Measurements from ENCODE around the gene SCLY. TPM values are rescaled to one million over a fixed set of nuclear protein-coding genes. Genes with fewer than 3 reads are reported as not detected.

Gene SCLY
- total and polyA plus RNA-seq, 2 donors (not counting 1 experiment from before 2014, with no cell fraction given) = 16.4 to 42.4 TPM

DNA sequence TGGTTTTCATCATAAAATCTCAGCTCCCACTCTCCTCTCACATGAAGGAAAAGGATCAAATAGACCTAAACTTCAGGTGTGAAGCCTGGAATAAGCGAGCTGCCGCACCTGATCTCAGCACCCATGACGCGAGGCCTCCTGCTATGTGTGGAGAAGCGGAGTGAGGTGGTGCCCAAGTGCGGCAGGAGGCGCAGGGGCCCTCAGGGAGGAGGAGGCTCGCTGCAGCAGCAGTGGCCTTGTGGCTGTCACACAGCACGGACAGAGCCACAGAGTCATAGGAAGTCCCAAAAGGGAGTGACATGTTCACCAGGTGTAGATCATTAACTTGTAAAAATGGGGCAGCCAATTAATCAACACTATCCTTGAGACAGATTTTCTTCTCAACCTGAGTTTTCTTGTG, 9.1 kb downstream of the SCLY start:
- Mint-ChIP-seq H3K4me1 (no peaks in the 10 kb centered on the region), H3K4me3 (no peak overlapping the region), H3K27ac (no peak overlapping the region), H3K9me3 (ENCODE audit: insufficient read depth) (peaks cover 2% of the 10 kb centered on the region), H3K27me3 (no peaks in the 10 kb centered on the region)
- Histone ChIP-seq H2AFZ (ENCODE audit: insufficient read depth, low read depth, low read length, poor library complexity, severe bottlenecking) (no peak overlapping the region), H3K4me3 (ENCODE audit: control extremely low read depth in 1 of 5, extremely low read depth in 1 of 5, insufficient read depth in 1 of 5, low read depth in 2 of 5, low read length in 4 of 5) (no peak overlapping the region), H3K36me3 (replicated peaks in 1 of 2; ENCODE audit: control extremely low read depth in 1 of 2, control insufficient read depth in 1 of 2, extremely low read depth in 1 of 2, insufficient read depth in 2 of 2, low read length in 1 of 2) (peaks cover 0 to 28% of the 10 kb centered on the region in 2 experiments), H3K27me3 (replicated peaks in 1 of 4; ENCODE audit: control extremely low read depth in 1 of 4, control insufficient read depth in 3 of 4, insufficient read depth in 4 of 4, low read length in 3 of 4) (no peaks in the 10 kb centered on the region), H3K4me2 (replicated peaks; ENCODE audit: low read depth, low read length, poor library complexity, severe bottlenecking) (no peak overlapping the region), H3K4me1 (ENCODE audit: control insufficient read depth in 2 of 2, insufficient read depth in 2 of 2, low read length in 2 of 2) (no peaks in the 10 kb centered on the region), H3K9me3 (ENCODE audit: control extremely low read depth in 1 of 3, control insufficient read depth in 2 of 3, insufficient read depth in 1 of 3, low read length in 2 of 3) (peaks cover 0 to 1% (median 0%) of the 10 kb centered on the region in 3 donors), H4K20me1 (ENCODE audit: control insufficient read depth, insufficient read depth, low read length, poor library complexity, severe bottlenecking) (no peaks in the 10 kb centered on the region), H3K9ac (ENCODE audit: low read length) (no peak overlapping the region), H3K79me2 (ENCODE audit: control insufficient read depth, insufficient read depth, low read length) (no peaks in the 10 kb centered on the region), H3K27ac (ENCODE audit: low read length in 2 of 2) (no peak overlapping the region)
- POLR2A ChIA-PET = no interaction called here
- ATAC-seq (ENCODE audit: low read depth) (no peak), DNase-seq (no peak)
- intact Hi-C loops (cut with micrococcal nuclease) = no loop called here
- TF ChIP-seq EZH2 (IDR thresholded peaks at IDR 0.05; ENCODE audit: borderline replicate concordance, insufficient read depth, low read depth, low read length, poor library complexity, severe bottlenecking) = no peak
- TF ChIP-seq, protein P1, sequence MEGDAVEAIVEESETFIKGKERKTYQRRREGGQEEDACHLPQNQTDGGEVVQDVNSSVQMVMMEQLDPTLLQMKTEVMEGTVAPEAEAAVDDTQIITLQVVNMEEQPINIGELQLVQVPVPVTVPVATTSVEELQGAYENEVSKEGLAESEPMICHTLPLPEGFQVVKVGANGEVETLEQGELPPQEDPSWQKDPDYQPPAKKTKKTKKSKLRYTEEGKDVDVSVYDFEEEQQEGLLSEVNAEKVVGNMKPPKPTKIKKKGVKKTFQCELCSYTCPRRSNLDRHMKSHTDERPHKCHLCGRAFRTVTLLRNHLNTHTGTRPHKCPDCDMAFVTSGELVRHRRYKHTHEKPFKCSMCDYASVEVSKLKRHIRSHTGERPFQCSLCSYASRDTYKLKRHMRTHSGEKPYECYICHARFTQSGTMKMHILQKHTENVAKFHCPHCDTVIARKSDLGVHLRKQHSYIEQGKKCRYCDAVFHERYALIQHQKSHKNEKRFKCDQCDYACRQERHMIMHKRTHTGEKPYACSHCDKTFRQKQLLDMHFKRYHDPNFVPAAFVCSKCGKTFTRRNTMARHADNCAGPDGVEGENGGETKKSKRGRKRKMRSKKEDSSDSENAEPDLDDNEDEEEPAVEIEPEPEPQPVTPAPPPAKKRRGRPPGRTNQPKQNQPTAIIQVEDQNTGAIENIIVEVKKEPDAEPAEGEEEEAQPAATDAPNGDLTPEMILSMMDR (IDR thresholded peaks at IDR 0.05) = no peak
- CTCF ChIA-PET = no interaction called here
- 97% methylated on average over 8 of the region's 9 CpGs for WGBS (ENCODE audit: insufficient coverage)

DNA sequence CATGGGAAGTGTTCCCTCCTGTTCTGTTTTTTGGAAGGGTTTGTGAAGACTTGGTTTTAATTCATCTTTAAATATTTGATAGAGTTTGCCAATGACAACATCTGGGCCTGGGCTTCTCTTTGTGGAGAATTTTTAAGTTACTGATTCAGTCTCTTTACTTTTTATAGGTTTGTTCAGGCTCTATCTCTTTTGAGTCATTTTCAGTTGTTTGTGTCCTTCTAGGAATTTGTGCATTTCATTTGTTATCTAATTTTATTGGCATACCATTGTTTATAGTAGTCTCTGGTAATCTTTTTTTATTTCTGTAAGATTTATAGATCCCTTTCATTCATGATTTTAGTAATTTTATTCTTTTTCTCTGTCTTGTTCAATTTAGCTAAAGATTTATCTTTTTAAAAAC, 14.6 kb downstream of the SCLY start:
- H3K27me3 ChIP-seq (replicated peaks in 1 of 4; ENCODE audit: control extremely low read depth in 1 of 4, control insufficient read depth in 3 of 4, insufficient read depth in 4 of 4, low read length in 3 of 4) = no peaks in the 10 kb centered on the region
- peaks cover 0 to 6% of the 10 kb centered on the region in 2 experiments for H3K36me3 ChIP-seq (replicated peaks in 1 of 2; ENCODE audit: control extremely low read depth in 1 of 2, control insufficient read depth in 1 of 2, extremely low read depth in 1 of 2, insufficient read depth in 2 of 2, low read length in 1 of 2)
- no peak overlapping the region for H3K27ac ChIP-seq (ENCODE audit: low read length in 2 of 2)
- DNase-seq (no peak), ATAC-seq (ENCODE audit: low read depth) (no peak)
- ChIA-PET CTCF (no interaction called here), POLR2A (no interaction called here)
- H3K4me1 ChIP-seq (ENCODE audit: control insufficient read depth in 2 of 2, insufficient read depth in 2 of 2, low read length in 2 of 2) = no peaks in the 10 kb centered on the region
- no peaks in the 10 kb centered on the region for H3K4me1 Mint-ChIP-seq
- H2AFZ ChIP-seq (ENCODE audit: insufficient read depth, low read depth, low read length, poor library complexity, severe bottlenecking) = no peak overlapping the region
- no peak overlapping the region for H3K9ac ChIP-seq (ENCODE audit: low read length)
- H3K4me2 ChIP-seq (replicated peaks; ENCODE audit: low read depth, low read length, poor library complexity, severe bottlenecking) = no peak overlapping the region
- no peaks in the 10 kb centered on the region for H3K27me3 Mint-ChIP-seq
- TF ChIP-seq, protein P1 (IDR thresholded peaks at IDR 0.05) = no peak
- no peak for TF ChIP-seq EZH2 (IDR thresholded peaks at IDR 0.05; ENCODE audit: borderline replicate concordance, insufficient read depth, low read depth, low read length, poor library complexity, severe bottlenecking)
- H3K9me3 ChIP-seq (ENCODE audit: control extremely low read depth in 1 of 3, control insufficient read depth in 2 of 3, insufficient read depth in 1 of 3, low read length in 2 of 3) = peaks cover 0 to 1% (median 0%) of the 10 kb centered on the region in 3 donors
- H3K4me3 Mint-ChIP-seq = no peak overlapping the region
- no peaks in the 10 kb centered on the region for H4K20me1 ChIP-seq (ENCODE audit: control insufficient read depth, insufficient read depth, low read length, poor library complexity, severe bottlenecking)
- intact Hi-C loops (cut with micrococcal nuclease) = no loop called here
- H3K27ac Mint-ChIP-seq = no peak overlapping the region
- peaks cover 2% of the 10 kb centered on the region for H3K9me3 Mint-ChIP-seq (ENCODE audit: insufficient read depth)
- H3K79me2 ChIP-seq (ENCODE audit: control insufficient read depth, insufficient read depth, low read length) = peaks cover 3% of the 10 kb centered on the region
- H3K4me3 ChIP-seq (ENCODE audit: control extremely low read depth in 1 of 5, extremely low read depth in 1 of 5, insufficient read depth in 1 of 5, low read depth in 2 of 5, low read length in 4 of 5) = no peak overlapping the region
